SKM-1 treated with dmso at 0.1 percent for 144 hours (cell line): ENCODE measurements around the gene ZNF556.

ENCODE experiments used
- DNase-seq: peaks from one replicate; lab custom pipeline; 2025; ENCODE audit not compliant: unreplicated experiment; lab: John Stamatoyannopoulos, UW

Gene ZNF556

GRCh38 chr19:2867025-2867991 lies at the start of gene ZNF556:
ZNF556 (plus strand) TSS chr19:2867335; CDS start chr19:2867422, 87 bp downstream.
- DNase-seq = no peak

- peak; percentile 91 for DNase-seq
These were observed 47.5 kb upstream of the ZNF556 start, which contains the start of gene ZNF554 for GRCh38 chr19:2819540-2820111. ZNF554 (plus strand) TSS chr19:2819868; CDS start chr19:2820072, 204 bp downstream.

GRCh38 chr19:2820112-2820702 lies 46.9 kb upstream of the ZNF556 start:
- no peak for DNase-seq

GRCh38 chr19:2822846-2823245 lies 44.3 kb upstream of the ZNF556 start:
- no peak for DNase-seq

- no peak for DNase-seq
These were observed 43.5 kb upstream of the ZNF556 start for GRCh38 chr19:2823646-2824045.

GRCh38 chr19:2824129-2824528 lies 43.0 kb upstream of the ZNF556 start:
- no peak for DNase-seq

GRCh38 chr19:2827022-2827421 lies 40.1 kb upstream of the ZNF556 start:
- no peak for DNase-seq

- DNase-seq = no peak
These were observed 39.2 kb upstream of the ZNF556 start for GRCh38 chr19:2827840-2828489.

GRCh38 chr19:2834294-2834871 lies 32.8 kb upstream of the ZNF556 start:
- no peak for DNase-seq

- no peak for DNase-seq
These were observed 29.7 kb upstream of the ZNF556 start for GRCh38 chr19:2837430-2837829.

- DNase-seq = peak; percentile 98
These were observed 26.0 kb upstream of the ZNF556 start, which contains the start of gene ZNF555 for GRCh38 chr19:2840794-2841791. ZNF555 (plus strand) TSS chr19:2841475; CDS start chr19:2841573, 98 bp downstream.

- no peak for DNase-seq
These were observed 25.1 kb upstream of the ZNF556 start for GRCh38 chr19:2841855-2842574.

- no peak for DNase-seq
These were observed 22.0 kb upstream of the ZNF556 start for GRCh38 chr19:2845107-2845506.

GRCh38 chr19:2846180-2846894 lies 20.8 kb upstream of the ZNF556 start:
- no peak for DNase-seq

GRCh38 chr19:2847507-2847906 lies 19.6 kb upstream of the ZNF556 start:
- no peak for DNase-seq

GRCh38 chr19:2848616-2849015 lies 18.5 kb upstream of the ZNF556 start:
- DNase-seq = no peak

GRCh38 chr19:2850256-2850925 lies 16.7 kb upstream of the ZNF556 start:
- no peak for DNase-seq

- no peak for DNase-seq
These were observed 14.5 kb upstream of the ZNF556 start for GRCh38 chr19:2852598-2852997.
